Naive thymus-derived CD8-positive, alpha-beta T cell (primary cell): ENCODE measurements around the gene PHLPP2. TPM values are rescaled to one million over a fixed set of nuclear protein-coding genes. Genes with fewer than 3 reads are reported as not detected.
A peak's percentile ranks its signal among the peaks of the same experiment; 100 is the strongest.

ENCODE experiments used
- ATAC-seq, 2 donors: fragments of 150-1000 bp; cut with Tn5 transposase in 1 of 2; sonication (Bioruptor Pico), chemical (Tn5 transposase) in 1 of 2; 1 replicate in 1 of 2; 2 replicates in 1 of 2; pipeline ENCODE4 v1.10.0; 2021; ENCODE audit warnings: mild to moderate bottlenecking in 2 of 2, moderate library complexity in 2 of 2
- POLR2A ChIA-PET: fragments of 350-600 bp; sonication (Branson Sonifier 250); formaldehyde crosslinking; loops from one replicate; lab custom pipeline; 2021; ENCODE audit warnings: antibody characterized with exemption; lab: Charles Lee
- DNase-seq, 10 donors: peaks; one replicate each; pipeline versions ENCODE4 v3.0.0 to v3.0.0-alpha.2; 2020 to 2022
- H3K27ac Mint-ChIP-seq, 10 donors: one replicate each; pipeline ENCODE4 v1.8.0; 2020 to 2022; ENCODE audit warnings: mild to moderate bottlenecking in 10 of 10, mixed read lengths in 10 of 10, moderate library complexity in 4 of 10, inconsistent platforms in 1 of 10
- H3K27me3 Mint-ChIP-seq, 5 donors: one replicate each; pipeline ENCODE4 v1.8.0; 2021 to 2022; ENCODE audit warnings: mixed read lengths in 5 of 5
- H3K36me3 Mint-ChIP-seq, 3 donors: one replicate each; pipeline ENCODE4 v1.8.0; 2020 to 2022; ENCODE audit warnings: mixed read lengths in 3 of 3, mild to moderate bottlenecking in 2 of 3, inconsistent platforms in 1 of 3
- H3K4me1 Mint-ChIP-seq, 4 donors: one replicate each; pipeline ENCODE4 v1.8.0; 2021 to 2022; ENCODE audit warnings: mixed read lengths in 4 of 4
- H3K4me3 Mint-ChIP-seq, 10 donors: one replicate each; pipeline ENCODE4 v1.8.0; 2020 to 2022; ENCODE audit warnings: mild to moderate bottlenecking in 10 of 10, mixed read lengths in 10 of 10, moderate library complexity in 6 of 10, inconsistent platforms in 1 of 10
- H3K9me3 Mint-ChIP-seq, 9 donors: one replicate each; pipeline ENCODE4 v1.8.0; 2020 to 2022; ENCODE audit warnings: mixed read lengths in 9 of 9, mild to moderate bottlenecking in 3 of 9, inconsistent platforms in 1 of 9, moderate library complexity in 1 of 9
- polyA plus RNA-seq, 3 donors: library from polyadenylated mRNA; unstranded; fragments of 300-500 nt; fragmentation: Illumina TruSeq; gene quantifications; one replicate each; pipeline ENCODE4 v1.2.3, GENCODE V29; 2021
- total RNA-seq, 8 experiments: library from RNA in 2 of 8; stranded (reverse) in 2 of 8; gene quantifications; one replicate each; pipeline ENCODE4 v1.2.3 and lab custom pipeline; 2021 to 2026

Gene PHLPP2
- total and polyA plus RNA-seq, 5 experiments from 2014 or later, result 0.76 to 12.4 (median 1.3) TPM

DNA sequence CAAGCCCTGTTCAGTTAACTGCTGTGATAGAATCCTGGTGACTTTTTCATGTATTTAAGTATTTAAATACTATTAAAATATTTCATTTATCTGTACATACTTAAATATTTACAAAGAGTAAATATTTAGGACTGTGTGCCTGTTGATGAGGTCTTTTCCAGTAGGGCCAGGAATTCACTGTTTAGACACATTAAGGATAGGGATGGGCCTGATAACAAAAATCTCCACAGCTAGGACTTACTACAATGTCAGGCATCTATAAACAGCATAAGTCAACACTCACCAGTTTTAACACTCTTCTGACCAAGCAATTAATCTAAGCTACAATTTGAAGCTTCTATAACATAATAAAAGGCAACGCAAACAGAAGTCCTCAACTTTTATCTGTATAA is 50.9 kb downstream of the PHLPP2 start:
- ATAC-seq, result no peak
- H3K9me3 Mint-ChIP-seq, result no peaks in the 10 kb centered on the region
- POLR2A ChIA-PET, result no interaction called here

DNA sequence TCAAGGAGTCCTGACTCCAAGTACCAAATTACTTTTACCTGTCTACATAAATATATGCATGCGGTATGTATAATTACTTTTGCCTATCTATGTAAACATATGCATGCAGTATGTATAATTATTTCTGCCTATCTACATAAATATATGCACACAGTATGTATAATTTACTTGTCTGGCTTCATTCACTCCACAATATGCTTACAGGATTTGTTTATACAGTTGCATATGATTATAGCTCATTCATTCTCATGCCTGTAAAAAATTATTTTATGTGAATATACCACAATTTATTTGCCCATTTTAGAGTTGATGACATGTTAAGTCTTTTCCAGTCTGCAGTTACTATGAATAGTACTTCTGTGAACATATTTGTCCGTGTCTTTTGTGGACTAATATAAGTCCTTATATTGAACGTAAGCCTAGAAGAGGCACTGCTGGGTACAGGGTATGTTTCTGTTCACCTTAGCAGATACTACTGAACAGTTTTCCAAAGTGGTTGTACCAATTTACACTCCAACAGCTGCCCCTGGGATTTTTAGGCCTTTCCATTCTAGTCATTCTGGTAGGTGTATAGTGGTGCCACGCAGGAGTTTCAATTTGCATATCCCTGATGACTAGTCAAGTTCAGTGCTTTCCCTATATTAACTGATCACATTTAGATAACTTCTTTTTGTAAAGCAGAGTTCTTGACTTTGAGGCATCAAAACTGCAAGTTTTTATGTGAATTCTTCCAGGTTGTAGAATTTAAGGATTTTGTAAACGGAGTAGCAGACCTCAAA is 51.5 kb downstream of the PHLPP2 start:
- POLR2A ChIA-PET, result no interaction called here
- ATAC-seq, result no peak
- H3K27me3 Mint-ChIP-seq, result no peaks in the 10 kb centered on the region
- H3K4me3 Mint-ChIP-seq, result no peak overlapping the region
- no peak for DNase-seq
- no peaks in the 10 kb centered on the region for H3K4me1 Mint-ChIP-seq
- H3K27ac Mint-ChIP-seq, result no peak overlapping the region
- no peaks in the 10 kb centered on the region for H3K9me3 Mint-ChIP-seq
- peaks cover 0 to 80% (median 24%) of the 10 kb centered on the region in 3 donors for H3K36me3 Mint-ChIP-seq

More for the DNA sequence above, 50.9 kb downstream of the PHLPP2 start:
- H3K36me3 Mint-ChIP-seq, result peaks cover 0 to 80% (median 27%) of the 10 kb centered on the region in 3 donors
- H3K4me3 Mint-ChIP-seq, result no peak overlapping the region
- no peaks in the 10 kb centered on the region for H3K27me3 Mint-ChIP-seq
- H3K27ac Mint-ChIP-seq, result no peak overlapping the region
- H3K4me1 Mint-ChIP-seq, result no peaks in the 10 kb centered on the region
- no peak for DNase-seq

GRCh38 chr16:71672125-71672524 is 52.4 kb downstream of the PHLPP2 start:
- no peak overlapping the region for H3K27ac Mint-ChIP-seq
- H3K4me1 Mint-ChIP-seq, result no peaks in the 10 kb centered on the region
- H3K4me3 Mint-ChIP-seq, result no peak overlapping the region
- H3K36me3 Mint-ChIP-seq, result peaks cover 2 to 82% (median 29%) of the 10 kb centered on the region in 3 donors
- ATAC-seq (no peak), DNase-seq (no peak)
- H3K9me3 Mint-ChIP-seq, result no peaks in the 10 kb centered on the region
- POLR2A ChIA-PET, result no interaction called here
- H3K27me3 Mint-ChIP-seq, result no peaks in the 10 kb centered on the region

GRCh38 chr16:71671165-71671564 is 53.3 kb downstream of the PHLPP2 start:
- Mint-ChIP-seq H3K4me1 (no peaks in the 10 kb centered on the region), H3K9me3 (no peaks in the 10 kb centered on the region), H3K36me3 (peaks cover 4 to 82% (median 26%) of the 10 kb centered on the region in 3 donors), H3K27me3 (no peaks in the 10 kb centered on the region), H3K4me3 (no peak overlapping the region), H3K27ac (no peak overlapping the region)
- POLR2A ChIA-PET, result no interaction called here
- no peak for ATAC-seq
- DNase-seq, result no peak

GRCh38 chr16:71670537-71670936 is 54.0 kb downstream of the PHLPP2 start:
- no peaks in the 10 kb centered on the region for H3K27me3 Mint-ChIP-seq

GRCh38 chr16:71669926-71670536 is 54.5 kb downstream of the PHLPP2 start:
- no peaks in the 10 kb centered on the region for H3K27me3 Mint-ChIP-seq
- no peaks in the 10 kb centered on the region for H3K9me3 Mint-ChIP-seq
- H3K36me3 Mint-ChIP-seq, result peaks cover 4 to 79% (median 22%) of the 10 kb centered on the region in 3 donors
- no peaks in the 10 kb centered on the region for H3K4me1 Mint-ChIP-seq
- peak overlapping the region in 1 of 10 donors; percentile 32 for H3K27ac Mint-ChIP-seq
- ATAC-seq, result no peak
- DNase-seq, result no peak
- H3K4me3 Mint-ChIP-seq, result no peak overlapping the region
- POLR2A ChIA-PET, result no interaction called here

More at GRCh38 chr16:71670537-71670936, 54.0 kb downstream of the PHLPP2 start:
- no peaks in the 10 kb centered on the region for H3K4me1 Mint-ChIP-seq
- peak overlapping the region in 2 of 10 donors; percentile 2 to 32 for H3K27ac Mint-ChIP-seq
- DNase-seq (no peak), ATAC-seq (no peak)
- H3K36me3 Mint-ChIP-seq, result peaks cover 4 to 79% (median 24%) of the 10 kb centered on the region in 3 donors
- no peak overlapping the region for H3K4me3 Mint-ChIP-seq
- H3K9me3 Mint-ChIP-seq, result no peaks in the 10 kb centered on the region
- POLR2A ChIA-PET, result no interaction called here

GRCh38 chr16:71666928-71667707 is 57.4 kb downstream of the PHLPP2 start:
- H3K4me1 Mint-ChIP-seq, result no peaks in the 10 kb centered on the region
- DNase-seq (no peak), ATAC-seq (no peak)
- no peaks in the 10 kb centered on the region for H3K27me3 Mint-ChIP-seq
- H3K4me3 Mint-ChIP-seq, result no peak overlapping the region
- H3K9me3 Mint-ChIP-seq, result no peaks in the 10 kb centered on the region
- no peak overlapping the region for H3K27ac Mint-ChIP-seq
- POLR2A ChIA-PET, result no interaction called here
- H3K36me3 Mint-ChIP-seq, result peaks cover 4 to 81% (median 27%) of the 10 kb centered on the region in 3 donors

DNA sequence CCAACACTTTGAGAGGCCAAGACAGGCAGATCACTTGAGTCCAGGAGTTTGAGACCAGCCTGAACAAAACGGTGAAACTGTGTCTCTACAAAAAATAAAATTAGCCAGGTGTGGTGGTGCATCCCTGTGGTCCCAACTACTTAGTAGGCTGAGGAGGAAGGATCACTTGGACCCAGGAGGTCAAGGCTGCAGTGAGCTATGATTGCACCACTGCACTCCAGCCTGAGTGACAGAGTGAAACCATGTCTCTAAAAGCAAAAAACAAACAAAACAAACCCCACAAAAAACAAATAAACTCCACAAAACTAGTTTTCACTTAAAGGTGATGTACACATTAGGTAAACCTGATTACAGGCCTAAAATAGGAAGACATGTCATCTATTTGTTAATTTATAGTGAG is 58.2 kb downstream of the PHLPP2 start:
- no peak overlapping the region for H3K4me3 Mint-ChIP-seq
- DNase-seq, result no peak
- no peaks in the 10 kb centered on the region for H3K4me1 Mint-ChIP-seq
- H3K27me3 Mint-ChIP-seq, result no peaks in the 10 kb centered on the region
- no peaks in the 10 kb centered on the region for H3K9me3 Mint-ChIP-seq
- no peak for ATAC-seq
- H3K36me3 Mint-ChIP-seq, result peaks cover 4 to 80% (median 27%) of the 10 kb centered on the region in 3 donors
- POLR2A ChIA-PET, result no interaction called here
- no peak overlapping the region for H3K27ac Mint-ChIP-seq

- Mint-ChIP-seq H3K4me1 (no peaks in the 10 kb centered on the region), H3K36me3 (peaks cover 4 to 68% (median 26%) of the 10 kb centered on the region in 3 donors), H3K4me3 (no peak overlapping the region), H3K27ac (no peak overlapping the region), H3K27me3 (no peaks in the 10 kb centered on the region), H3K9me3 (no peaks in the 10 kb centered on the region)
- ATAC-seq (no peak), DNase-seq (no peak)
- POLR2A ChIA-PET, result no interaction called here
These were observed 65.0 kb downstream of the PHLPP2 start for GRCh38 chr16:71659471-71659870.

DNA sequence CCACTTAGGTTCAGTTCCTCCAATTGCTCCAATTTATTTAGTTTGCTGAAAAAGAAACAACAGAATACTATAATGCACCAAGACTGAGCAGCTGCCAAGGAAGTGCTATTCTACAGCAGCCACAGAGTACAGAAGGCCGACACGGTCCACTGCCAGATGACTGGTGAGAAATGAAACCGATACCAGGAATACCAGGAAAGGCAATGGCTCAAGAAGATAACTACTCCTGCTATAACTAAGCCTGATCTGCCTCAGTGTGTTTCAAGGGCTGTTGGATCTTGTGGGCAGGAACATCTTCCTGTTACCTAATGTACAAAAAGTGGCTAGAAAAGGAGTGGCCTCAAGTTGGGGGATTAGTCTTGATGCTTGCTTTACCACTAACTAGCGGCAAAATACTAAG is 65.7 kb downstream of the PHLPP2 start:
- POLR2A ChIA-PET, result no interaction called here
- DNase-seq, result no peak
- no peaks in the 10 kb centered on the region for H3K27me3 Mint-ChIP-seq
- H3K9me3 Mint-ChIP-seq, result no peaks in the 10 kb centered on the region
- H3K4me1 Mint-ChIP-seq, result no peaks in the 10 kb centered on the region
- no peak for ATAC-seq
- H3K36me3 Mint-ChIP-seq, result peaks cover 4 to 65% (median 23%) of the 10 kb centered on the region in 3 donors
- H3K4me3 Mint-ChIP-seq, result no peak overlapping the region
- no peak overlapping the region for H3K27ac Mint-ChIP-seq

DNA sequence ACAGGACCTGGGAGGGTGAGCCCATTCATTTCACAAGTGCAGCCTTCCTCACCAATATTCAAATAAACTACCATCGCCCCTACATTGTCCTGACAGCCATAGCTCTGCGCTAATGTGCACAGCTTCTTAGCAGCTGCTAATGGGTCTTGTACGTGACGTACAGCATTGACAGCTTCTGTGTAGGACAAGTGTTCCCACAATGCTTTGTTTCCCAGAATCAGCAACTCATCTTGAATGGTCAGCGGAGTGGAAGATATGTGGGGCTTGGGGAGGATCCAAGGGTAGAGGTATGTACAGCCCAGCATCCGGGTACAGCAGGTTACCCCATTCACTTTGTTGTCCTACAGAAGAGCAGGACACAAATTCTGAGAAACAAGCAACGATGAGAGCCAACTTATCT is 74.8 kb downstream of the PHLPP2 start:
- H3K27ac Mint-ChIP-seq, result no peak overlapping the region

DNA sequence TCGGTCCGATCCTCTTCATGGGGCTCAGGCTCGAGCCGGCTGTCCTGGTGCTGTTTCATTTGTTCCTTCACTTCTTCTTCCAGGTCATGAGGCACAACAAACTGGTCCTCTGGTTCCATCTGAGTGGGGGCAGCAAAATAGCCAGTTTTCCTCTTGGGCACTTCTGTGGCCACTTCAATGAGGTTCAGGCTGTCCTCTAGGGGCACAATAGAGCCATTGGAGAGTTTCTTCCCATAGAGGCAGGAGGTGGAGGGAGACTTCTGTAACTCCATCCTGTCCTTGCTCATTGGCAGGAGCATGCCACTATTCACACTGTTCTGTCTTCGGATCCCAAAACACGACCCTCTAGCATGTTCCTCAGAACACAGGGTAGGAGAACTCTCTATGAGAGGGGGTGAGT is 75.6 kb downstream of the PHLPP2 start:
- Mint-ChIP-seq H3K36me3 (peaks cover 4 to 46% (median 5%) of the 10 kb centered on the region in 3 donors), H3K27ac (peak overlapping the region in 1 of 10 donors; percentile 79), H3K4me3 (no peak overlapping the region), H3K4me1 (no peaks in the 10 kb centered on the region), H3K9me3 (no peaks in the 10 kb centered on the region), H3K27me3 (no peaks in the 10 kb centered on the region)
- DNase-seq (no peak), ATAC-seq (no peak)
- POLR2A ChIA-PET, result interaction anchor here (0.6 kb wide), 1 partner anchor 1138 kb away, joined by 3 read pairs; no protein-coding TSS in a partner anchor

More for the DNA sequence above, 74.8 kb downstream of the PHLPP2 start:
- ATAC-seq (no peak), DNase-seq (no peak)
- Mint-ChIP-seq H3K4me1 (no peaks in the 10 kb centered on the region), H3K36me3 (peaks cover 4 to 52% (median 5%) of the 10 kb centered on the region in 3 donors), H3K4me3 (no peak overlapping the region), H3K27me3 (no peaks in the 10 kb centered on the region), H3K9me3 (no peaks in the 10 kb centered on the region)
- POLR2A ChIA-PET, result no interaction called here

- ATAC-seq, result no peak
- no peaks in the 10 kb centered on the region for H3K4me1 Mint-ChIP-seq
- no peaks in the 10 kb centered on the region for H3K27me3 Mint-ChIP-seq
- no peak for DNase-seq
- H3K4me3 Mint-ChIP-seq, result no peak overlapping the region
- H3K36me3 Mint-ChIP-seq, result peaks cover 4 to 40% (median 5%) of the 10 kb centered on the region in 3 donors
- POLR2A ChIA-PET, result no interaction called here
- H3K9me3 Mint-ChIP-seq, result no peaks in the 10 kb centered on the region
- peak overlapping the region in 1 of 10 donors; percentile 23 for H3K27ac Mint-ChIP-seq
These were observed 76.3 kb downstream of the PHLPP2 start for GRCh38 chr16:71648162-71648561.
